ENCODE data around the gene IDH3B. TPM values are rescaled to one million over a fixed set of nuclear protein-coding genes. Genes with fewer than 3 reads are reported as not detected.

Gene IDH3B
- total and polyA plus RNA-seq, 2 of the 13 experiments (the other 11 are each of a cell fraction or from before 2014, with no cell fraction given), result 215 to 254 TPM

DNA sequence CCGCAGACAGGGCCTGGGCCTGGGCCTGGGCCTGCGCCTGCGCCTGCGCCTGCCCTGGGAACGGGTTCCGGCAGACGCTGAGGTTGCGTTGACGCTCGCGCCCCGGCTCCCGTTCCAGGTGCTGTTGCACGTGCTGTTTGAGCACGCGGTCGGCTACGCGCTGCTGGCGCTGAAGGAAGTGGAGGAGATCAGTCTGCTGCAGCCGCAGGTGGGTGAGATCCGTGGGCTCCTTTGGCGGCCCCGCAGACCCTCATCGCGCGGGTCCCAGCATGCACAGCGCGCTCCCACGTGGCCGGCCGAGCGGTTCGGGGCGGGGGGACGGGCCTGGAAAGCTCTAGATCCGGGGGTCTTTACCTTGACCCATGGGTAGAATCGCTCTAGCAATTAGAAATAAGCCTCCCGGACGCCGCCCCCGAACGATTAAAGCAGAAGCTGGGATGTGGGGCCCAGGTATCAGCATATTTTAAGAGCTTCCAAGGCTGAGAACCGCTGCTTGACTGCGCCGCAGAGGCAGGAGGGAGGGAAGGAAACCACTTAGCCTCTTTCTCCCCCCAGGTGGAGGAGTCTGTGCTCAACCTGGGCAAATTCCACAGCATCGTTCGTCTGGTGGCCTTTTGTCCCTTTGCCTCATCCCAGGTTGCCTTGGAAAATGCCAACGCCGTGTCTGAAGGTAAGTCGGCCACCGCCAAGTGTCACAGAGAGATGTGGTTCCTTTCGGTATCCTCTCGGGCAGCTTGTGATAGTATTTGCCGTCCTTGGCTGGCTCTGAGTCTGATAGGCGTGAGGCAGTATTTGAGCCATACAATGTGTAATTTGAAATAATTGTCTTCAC, 11.1 kb downstream of the IDH3B start (continued):
- TF ChIP-seq, protein P1, sequence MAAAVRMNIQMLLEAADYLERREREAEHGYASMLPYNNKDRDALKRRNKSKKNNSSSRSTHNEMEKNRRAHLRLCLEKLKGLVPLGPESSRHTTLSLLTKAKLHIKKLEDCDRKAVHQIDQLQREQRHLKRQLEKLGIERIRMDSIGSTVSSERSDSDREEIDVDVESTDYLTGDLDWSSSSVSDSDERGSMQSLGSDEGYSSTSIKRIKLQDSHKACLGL (CRISPR knock-in tag; IDR thresholded peaks at IDR 0.05), result peak; percentile 98
- 0 out of 2 replicates have a peak, but pooled peaks have one; percentile 12 for TF ChIP-seq ZNF616 (CRISPR knock-in tag; IDR thresholded peaks at IDR 0.05; ENCODE audit: low read depth)
- TF ChIP-seq PRMT3 (CRISPR knock-in tag; IDR thresholded peaks at IDR 0.05; ENCODE audit: borderline replicate concordance, low read depth), result no peak
- TF ChIP-seq, protein P2, sequence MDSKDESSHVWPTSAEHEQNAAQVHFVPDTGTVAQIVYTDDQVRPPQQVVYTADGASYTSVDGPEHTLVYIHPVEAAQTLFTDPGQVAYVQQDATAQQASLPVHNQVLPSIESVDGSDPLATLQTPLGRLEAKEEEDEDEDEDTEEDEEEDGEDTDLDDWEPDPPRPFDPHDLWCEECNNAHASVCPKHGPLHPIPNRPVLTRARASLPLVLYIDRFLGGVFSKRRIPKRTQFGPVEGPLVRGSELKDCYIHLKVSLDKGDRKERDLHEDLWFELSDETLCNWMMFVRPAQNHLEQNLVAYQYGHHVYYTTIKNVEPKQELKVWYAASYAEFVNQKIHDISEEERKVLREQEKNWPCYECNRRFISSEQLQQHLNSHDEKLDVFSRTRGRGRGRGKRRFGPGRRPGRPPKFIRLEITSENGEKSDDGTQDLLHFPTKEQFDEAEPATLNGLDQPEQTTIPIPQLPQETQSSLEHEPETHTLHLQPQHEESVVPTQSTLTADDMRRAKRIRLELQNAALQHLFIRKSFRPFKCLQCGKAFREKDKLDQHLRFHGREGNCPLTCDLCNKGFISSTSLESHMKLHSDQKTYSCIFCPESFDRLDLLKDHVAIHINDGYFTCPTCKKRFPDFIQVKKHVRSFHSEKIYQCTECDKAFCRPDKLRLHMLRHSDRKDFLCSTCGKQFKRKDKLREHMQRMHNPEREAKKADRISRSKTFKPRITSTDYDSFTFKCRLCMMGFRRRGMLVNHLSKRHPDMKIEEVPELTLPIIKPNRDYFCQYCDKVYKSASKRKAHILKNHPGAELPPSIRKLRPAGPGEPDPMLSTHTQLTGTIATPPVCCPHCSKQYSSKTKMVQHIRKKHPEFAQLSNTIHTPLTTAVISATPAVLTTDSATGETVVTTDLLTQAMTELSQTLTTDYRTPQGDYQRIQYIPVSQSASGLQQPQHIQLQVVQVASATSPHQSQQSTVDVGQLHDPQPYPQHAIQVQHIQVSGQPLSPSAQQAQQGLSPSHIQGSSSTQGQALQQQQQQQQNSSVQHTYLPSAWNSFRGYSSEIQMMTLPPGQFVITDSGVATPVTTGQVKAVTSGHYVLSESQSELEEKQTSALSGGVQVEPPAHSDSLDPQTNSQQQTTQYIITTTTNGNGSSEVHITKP (CRISPR knock-in tag; IDR thresholded peaks at IDR 0.05; ENCODE audit: low read depth), result no peak; the same call in 1 of the 2 replicates
- TF ChIP-seq RARG (CRISPR knock-in tag; IDR thresholded peaks at IDR 0.05; ENCODE audit: low read depth), result 0 out of 2 replicates have a peak, but pooled peaks have one; percentile 49
- TF ChIP-seq KLF15 (CRISPR knock-in tag; IDR thresholded peaks at IDR 0.05; ENCODE audit: borderline replicate concordance), result no peak; the same call in none of the 2 replicates
- TF ChIP-seq ATF1 (CRISPR knock-in tag; IDR thresholded peaks at IDR 0.05), result no peak
- TF ChIP-seq SP5 (CRISPR knock-in tag; IDR thresholded peaks at IDR 0.05; ENCODE audit: borderline replicate concordance, low read depth), result 0 out of 2 replicates have a peak, but pooled peaks have one; percentile 1
- TF ChIP-seq ZNF230 (CRISPR knock-in tag; IDR thresholded peaks at IDR 0.05), result peak; percentile 95
- TF ChIP-seq, protein P3, sequence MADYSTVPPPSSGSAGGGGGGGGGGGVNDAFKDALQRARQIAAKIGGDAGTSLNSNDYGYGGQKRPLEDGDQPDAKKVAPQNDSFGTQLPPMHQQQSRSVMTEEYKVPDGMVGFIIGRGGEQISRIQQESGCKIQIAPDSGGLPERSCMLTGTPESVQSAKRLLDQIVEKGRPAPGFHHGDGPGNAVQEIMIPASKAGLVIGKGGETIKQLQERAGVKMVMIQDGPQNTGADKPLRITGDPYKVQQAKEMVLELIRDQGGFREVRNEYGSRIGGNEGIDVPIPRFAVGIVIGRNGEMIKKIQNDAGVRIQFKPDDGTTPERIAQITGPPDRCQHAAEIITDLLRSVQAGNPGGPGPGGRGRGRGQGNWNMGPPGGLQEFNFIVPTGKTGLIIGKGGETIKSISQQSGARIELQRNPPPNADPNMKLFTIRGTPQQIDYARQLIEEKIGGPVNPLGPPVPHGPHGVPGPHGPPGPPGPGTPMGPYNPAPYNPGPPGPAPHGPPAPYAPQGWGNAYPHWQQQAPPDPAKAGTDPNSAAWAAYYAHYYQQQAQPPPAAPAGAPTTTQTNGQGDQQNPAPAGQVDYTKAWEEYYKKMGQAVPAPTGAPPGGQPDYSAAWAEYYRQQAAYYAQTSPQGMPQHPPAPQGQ (CRISPR knock-in tag; IDR thresholded peaks at IDR 0.05; ENCODE audit: borderline replicate concordance), result peak; percentile 11; the same call in 1 of the 2 replicates
- TF ChIP-seq, protein P4, sequence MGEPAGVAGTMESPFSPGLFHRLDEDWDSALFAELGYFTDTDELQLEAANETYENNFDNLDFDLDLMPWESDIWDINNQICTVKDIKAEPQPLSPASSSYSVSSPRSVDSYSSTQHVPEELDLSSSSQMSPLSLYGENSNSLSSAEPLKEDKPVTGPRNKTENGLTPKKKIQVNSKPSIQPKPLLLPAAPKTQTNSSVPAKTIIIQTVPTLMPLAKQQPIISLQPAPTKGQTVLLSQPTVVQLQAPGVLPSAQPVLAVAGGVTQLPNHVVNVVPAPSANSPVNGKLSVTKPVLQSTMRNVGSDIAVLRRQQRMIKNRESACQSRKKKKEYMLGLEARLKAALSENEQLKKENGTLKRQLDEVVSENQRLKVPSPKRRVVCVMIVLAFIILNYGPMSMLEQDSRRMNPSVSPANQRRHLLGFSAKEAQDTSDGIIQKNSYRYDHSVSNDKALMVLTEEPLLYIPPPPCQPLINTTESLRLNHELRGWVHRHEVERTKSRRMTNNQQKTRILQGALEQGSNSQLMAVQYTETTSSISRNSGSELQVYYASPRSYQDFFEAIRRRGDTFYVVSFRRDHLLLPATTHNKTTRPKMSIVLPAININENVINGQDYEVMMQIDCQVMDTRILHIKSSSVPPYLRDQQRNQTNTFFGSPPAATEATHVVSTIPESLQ (CRISPR knock-in tag; conservative IDR thresholded peaks at IDR 0.05), result no peak; the same call in 1 of the 2 replicates
- no peak for TF ChIP-seq NFIC (IDR thresholded peaks at IDR 0.05; ENCODE audit: low read length)
- peak; percentile 2; the same call in 1 of the 2 replicates for TF ChIP-seq MIXL1 (CRISPR knock-in tag; IDR thresholded peaks at IDR 0.05)

Data from HepG2 (cell line).